Kidney epithelial cell (primary cell): ENCODE results near the gene NUP155. TPM values are rescaled to one million over a fixed set of nuclear protein-coding genes. Genes with fewer than 3 reads are reported as not detected.

Experiments
- DNase-seq: peaks from one replicate; pipeline ENCODE4 v3.0.0-alpha.2; 2010; ENCODE audit warnings: low read depth
- H3K27me3 ChIP-seq: 2 replicates; pipeline ENCODE4 v1.6.0; 2011; ENCODE audit warnings: low read length; ENCODE audit not compliant: control insufficient read depth, insufficient read depth
- H3K36me3 ChIP-seq: 2 replicates; pipeline ENCODE4 v1.5.1; 2011; ENCODE audit warnings: low read length; ENCODE audit not compliant: control insufficient read depth, insufficient read depth
- H3K4me3 ChIP-seq: 2 replicates; pipeline ENCODE4 v1.5.1; 2011; ENCODE audit warnings: low read depth, mild to moderate bottlenecking, control low read depth, low read length
- total RNA-seq: library from RNA; depleted of rRNA; stranded (reverse); fragments of >200 nt; gene quantifications from 2 replicates; pipeline ENCODE4 v1.2.3, GENCODE V29; 2015
- TF ChIP-seq, protein P1 (sequence below): IDR thresholded peaks from 2 replicates; pipeline ENCODE4 v1.5.1; 2011; ENCODE audit warnings: mild to moderate bottlenecking, moderate library complexity, low read length, control low read depth, inconsistent platforms; ENCODE audit not compliant: insufficient read depth, poor library complexity, severe bottlenecking

NUP155 gene
- total RNA-seq, 1 donor from 2014 or later = 25.3 TPM

DNA sequence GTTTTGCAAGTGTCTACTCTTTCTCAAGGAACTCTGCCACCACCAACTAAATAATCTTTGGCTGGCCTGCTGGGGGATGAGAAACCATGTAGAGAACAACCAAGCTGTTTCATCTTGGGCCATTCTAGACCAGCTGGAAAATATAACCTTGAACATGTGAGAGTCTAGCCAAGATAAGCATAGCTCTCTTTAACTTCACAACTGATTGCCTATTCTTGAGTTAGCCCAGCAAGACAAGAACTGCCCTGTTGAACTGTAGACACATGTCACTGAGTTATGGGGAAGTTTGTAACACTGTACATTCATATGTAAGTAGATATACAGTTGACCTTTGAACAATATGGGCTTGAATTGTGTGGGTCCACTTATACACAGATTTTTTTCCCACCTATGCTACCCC lies 44.4 kb downstream of the NUP155 start:
- no peaks in the 10 kb centered on the region for H3K27me3 ChIP-seq
- peaks cover 2% of the 10 kb centered on the region for H3K36me3 ChIP-seq
- TF ChIP-seq, protein P1, sequence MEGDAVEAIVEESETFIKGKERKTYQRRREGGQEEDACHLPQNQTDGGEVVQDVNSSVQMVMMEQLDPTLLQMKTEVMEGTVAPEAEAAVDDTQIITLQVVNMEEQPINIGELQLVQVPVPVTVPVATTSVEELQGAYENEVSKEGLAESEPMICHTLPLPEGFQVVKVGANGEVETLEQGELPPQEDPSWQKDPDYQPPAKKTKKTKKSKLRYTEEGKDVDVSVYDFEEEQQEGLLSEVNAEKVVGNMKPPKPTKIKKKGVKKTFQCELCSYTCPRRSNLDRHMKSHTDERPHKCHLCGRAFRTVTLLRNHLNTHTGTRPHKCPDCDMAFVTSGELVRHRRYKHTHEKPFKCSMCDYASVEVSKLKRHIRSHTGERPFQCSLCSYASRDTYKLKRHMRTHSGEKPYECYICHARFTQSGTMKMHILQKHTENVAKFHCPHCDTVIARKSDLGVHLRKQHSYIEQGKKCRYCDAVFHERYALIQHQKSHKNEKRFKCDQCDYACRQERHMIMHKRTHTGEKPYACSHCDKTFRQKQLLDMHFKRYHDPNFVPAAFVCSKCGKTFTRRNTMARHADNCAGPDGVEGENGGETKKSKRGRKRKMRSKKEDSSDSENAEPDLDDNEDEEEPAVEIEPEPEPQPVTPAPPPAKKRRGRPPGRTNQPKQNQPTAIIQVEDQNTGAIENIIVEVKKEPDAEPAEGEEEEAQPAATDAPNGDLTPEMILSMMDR = no peak
- no peak overlapping the region for H3K4me3 ChIP-seq
- no peak for DNase-seq

DNA sequence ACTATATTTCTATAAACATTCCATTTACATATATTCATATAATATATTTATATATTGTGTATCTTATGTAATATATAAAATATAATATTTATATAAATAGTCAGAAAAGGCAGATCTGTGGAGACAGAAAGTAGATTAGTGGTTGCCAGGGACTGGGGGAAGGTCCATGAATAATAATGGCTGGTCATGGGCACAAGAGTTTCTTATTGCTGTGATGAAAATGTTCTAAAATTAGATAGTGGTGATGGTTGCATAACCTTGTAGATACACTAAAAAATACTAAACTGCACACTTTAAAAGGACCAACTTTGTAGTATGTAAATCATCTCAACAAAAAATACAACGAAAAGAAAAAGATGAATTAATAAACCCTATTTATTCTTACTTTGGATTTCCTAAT lies 47.3 kb downstream of the NUP155 start:
- peaks cover 2% of the 10 kb centered on the region for H3K36me3 ChIP-seq
- TF ChIP-seq, protein P1 = no peak
- H3K27me3 ChIP-seq = no peaks in the 10 kb centered on the region
- no peak for DNase-seq
- no peak overlapping the region for H3K4me3 ChIP-seq

- no peaks in the 10 kb centered on the region for H3K36me3 ChIP-seq
- DNase-seq = no peak
Observed at GRCh38 chr5:37319037-37319782, 51.7 kb downstream of the NUP155 start.

GRCh38 chr5:37316027-37316426 lies 54.9 kb downstream of the NUP155 start:
- H3K27me3 ChIP-seq = no peaks in the 10 kb centered on the region
- TF ChIP-seq, protein P1 = no peak
- no peak overlapping the region for H3K4me3 ChIP-seq
- no peak for DNase-seq
- H3K36me3 ChIP-seq = no peaks in the 10 kb centered on the region

More at GRCh38 chr5:37319037-37319782, 51.7 kb downstream of the NUP155 start:
- Histone ChIP-seq H3K27me3 (no peaks in the 10 kb centered on the region), H3K4me3 (no peak overlapping the region)
- TF ChIP-seq, protein P1 = no peak

- no peak for DNase-seq
- H3K36me3 ChIP-seq = no peaks in the 10 kb centered on the region
- H3K27me3 ChIP-seq = no peaks in the 10 kb centered on the region
- TF ChIP-seq, protein P1 = no peak
- no peak overlapping the region for H3K4me3 ChIP-seq
Observed at GRCh38 chr5:37310360-37310759, 60.5 kb downstream of the NUP155 start.

DNA sequence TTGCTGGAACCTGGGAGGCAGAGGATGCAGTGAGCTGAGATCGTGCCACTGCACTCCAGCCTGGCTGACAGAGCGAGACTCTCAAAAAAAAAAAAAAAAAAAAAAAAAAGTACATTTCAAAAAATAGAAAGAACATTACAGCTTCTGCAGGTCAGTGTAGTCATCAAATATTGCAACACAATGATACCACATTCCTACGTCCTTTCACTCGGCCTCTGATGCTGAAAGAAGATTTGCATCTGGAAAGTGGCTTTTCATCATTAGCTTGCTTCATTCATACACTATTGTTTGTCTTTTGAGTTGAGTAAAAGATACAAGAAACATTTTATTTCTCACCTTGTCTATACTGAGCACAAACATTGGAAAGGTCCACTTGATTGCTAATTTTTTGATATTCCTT lies 62.1 kb downstream of the NUP155 start:
- Histone ChIP-seq H3K27me3 (no peaks in the 10 kb centered on the region), H3K4me3 (no peak overlapping the region), H3K36me3 (no peaks in the 10 kb centered on the region)
- DNase-seq = no peak
- TF ChIP-seq, protein P1 = no peak
